ENCODE data around the gene RNU7-1. TPM values are rescaled to one million over a fixed set of nuclear protein-coding genes. Genes with fewer than 3 reads are reported as not detected.

Gene RNU7-1
- total RNA-seq, 1 donor from 2014 or later: not detected

- no peak for TF ChIP-seq CTCF (conservative IDR thresholded peaks at IDR 0.05)
- Mint-ChIP-seq H3K4me1 (ENCODE audit: unreplicated experiment) (peaks cover 5% of the 10 kb centered on the region), H3K27ac (no peak overlapping the region), H3K27me3 (no peaks in the 10 kb centered on the region), H3K9me3 (no peaks in the 10 kb centered on the region), H3K36me3 (no peaks in the 10 kb centered on the region), H3K4me3 (no peak overlapping the region)
- DNase-seq (ENCODE audit: extremely low spot score, unreplicated experiment): no peak
Observed at GRCh38 chr12:6955108-6956020, 11.7 kb downstream of the RNU7-1 start.

GRCh38 chr12:6956021-6956727 is 12.6 kb downstream of the RNU7-1 start:
- Mint-ChIP-seq H3K9me3 (no peaks in the 10 kb centered on the region), H3K4me1 (ENCODE audit: unreplicated experiment) (peaks cover 5% of the 10 kb centered on the region), H3K4me3 (no peak overlapping the region), H3K27me3 (no peaks in the 10 kb centered on the region), H3K27ac (no peak overlapping the region), H3K36me3 (no peaks in the 10 kb centered on the region)
- DNase-seq (ENCODE audit: extremely low spot score, unreplicated experiment): no peak
- no peak for TF ChIP-seq CTCF (conservative IDR thresholded peaks at IDR 0.05)

- Mint-ChIP-seq H3K9me3 (no peaks in the 10 kb centered on the region), H3K4me1 (ENCODE audit: unreplicated experiment) (peaks cover 13% of the 10 kb centered on the region), H3K36me3 (no peaks in the 10 kb centered on the region), H3K4me3 (no peak overlapping the region), H3K27me3 (no peaks in the 10 kb centered on the region), H3K27ac (no peak overlapping the region)
- no peak for TF ChIP-seq CTCF (conservative IDR thresholded peaks at IDR 0.05)
- no peak for DNase-seq (ENCODE audit: extremely low spot score, unreplicated experiment)
Observed at GRCh38 chr12:6957151-6957701, 13.6 kb downstream of the RNU7-1 start.

- no peak for TF ChIP-seq CTCF (conservative IDR thresholded peaks at IDR 0.05)
- no peaks in the 10 kb centered on the region for H3K9me3 Mint-ChIP-seq
Observed at GRCh38 chr12:6957741-6958608, 14.4 kb downstream of the RNU7-1 start.

GRCh38 chr12:6958609-6959057 is 15.0 kb downstream of the RNU7-1 start:
- Mint-ChIP-seq H3K27ac (no peak overlapping the region), H3K9me3 (no peaks in the 10 kb centered on the region), H3K36me3 (no peaks in the 10 kb centered on the region), H3K4me3 (no peak overlapping the region), H3K27me3 (no peaks in the 10 kb centered on the region), H3K4me1 (ENCODE audit: unreplicated experiment) (peaks cover 14% of the 10 kb centered on the region)
- TF ChIP-seq CTCF (conservative IDR thresholded peaks at IDR 0.05): no peak
- no peak for DNase-seq (ENCODE audit: extremely low spot score, unreplicated experiment)

More at GRCh38 chr12:6957741-6958608, 14.4 kb downstream of the RNU7-1 start:
- H3K36me3 Mint-ChIP-seq: no peaks in the 10 kb centered on the region
- H3K4me3 Mint-ChIP-seq: no peak overlapping the region
- DNase-seq (ENCODE audit: extremely low spot score, unreplicated experiment): no peak
- peaks cover 14% of the 10 kb centered on the region for H3K4me1 Mint-ChIP-seq (ENCODE audit: unreplicated experiment)
- no peaks in the 10 kb centered on the region for H3K27me3 Mint-ChIP-seq
- H3K27ac Mint-ChIP-seq: no peak overlapping the region
